NCI-H146 treated with DMSO at 0.1 percent for 48 hours (cell line): ENCODE measurements around the gene LYST.
"Not testable (repeated sequence)": the region's sequence is repeated elsewhere in the genome, so short reads cannot be mapped to it uniquely, and the experiment has no call there.

Experiments used
- DNase-seq: peaks from one replicate; lab custom pipeline; 2025; ENCODE audit not compliant: unreplicated experiment; lab: John Stamatoyannopoulos, UW

LYST gene

DNA sequence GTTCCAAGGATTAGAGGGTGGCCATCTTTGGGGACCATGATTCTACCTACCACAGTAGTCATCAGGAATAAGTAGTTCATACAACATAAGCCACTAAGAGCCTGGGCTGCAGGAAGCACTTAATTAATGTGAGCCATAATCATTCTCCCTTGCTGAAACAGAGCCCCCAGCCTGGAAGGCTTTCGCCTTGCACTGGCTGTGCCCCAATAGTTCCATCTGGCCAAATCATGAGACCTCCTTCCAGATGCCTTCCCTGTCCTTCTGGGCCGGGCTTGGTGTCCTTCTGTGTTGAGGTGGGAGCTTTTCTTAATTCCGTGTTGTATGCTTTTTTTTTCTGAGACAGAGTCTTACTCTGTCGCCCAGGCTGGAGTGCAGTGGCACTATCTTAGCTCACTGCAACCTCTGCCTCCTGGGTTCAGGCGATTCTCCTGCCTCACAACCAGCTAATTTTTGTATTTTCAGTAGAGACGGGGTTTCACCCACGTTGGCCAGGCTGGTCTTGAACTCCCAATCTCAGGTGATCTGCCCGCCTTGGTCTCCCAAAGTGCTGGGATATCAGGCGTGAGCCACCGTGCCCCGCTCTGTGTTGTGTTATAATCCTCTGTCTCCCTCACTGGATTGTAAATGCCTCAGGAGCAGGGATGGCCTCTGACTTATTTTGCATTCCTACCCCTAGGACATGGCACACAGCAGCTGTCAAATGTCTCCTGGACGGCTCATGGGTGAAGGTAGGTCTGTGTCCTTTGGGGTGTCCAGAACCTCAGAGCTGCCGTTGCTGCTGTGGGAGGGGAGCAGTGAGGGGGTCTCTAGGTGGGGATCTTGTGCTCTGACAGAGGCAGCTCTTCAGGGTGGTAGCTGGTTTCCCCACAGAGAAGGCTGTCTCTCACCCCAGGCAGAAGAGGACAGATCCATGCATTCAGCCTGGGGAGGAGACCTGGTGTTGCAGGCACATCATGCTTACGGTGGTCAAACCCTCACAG lies 227.2 kb downstream of the LYST start:
- DNase-seq = no peak

DNA sequence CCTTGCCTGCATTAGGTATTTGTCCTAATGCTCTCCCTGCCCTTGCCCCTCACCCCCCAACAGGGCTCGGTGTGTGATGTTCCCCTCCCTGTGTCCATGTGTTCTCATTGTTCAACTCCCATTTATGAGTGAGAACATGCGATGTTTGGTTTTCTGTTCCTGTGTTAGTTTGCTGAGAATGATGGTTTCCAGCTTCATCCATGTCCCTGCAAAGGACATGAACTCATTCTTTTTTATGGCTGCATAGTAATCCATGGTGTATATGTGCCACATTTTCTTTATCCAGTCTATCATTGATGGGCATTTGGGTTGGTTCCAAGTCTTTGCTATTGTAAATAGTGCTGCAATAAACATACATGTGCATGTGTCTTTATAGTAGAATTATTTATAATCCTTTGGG lies 228.1 kb downstream of the LYST start:
- not testable (repeated sequence) for DNase-seq

DNA sequence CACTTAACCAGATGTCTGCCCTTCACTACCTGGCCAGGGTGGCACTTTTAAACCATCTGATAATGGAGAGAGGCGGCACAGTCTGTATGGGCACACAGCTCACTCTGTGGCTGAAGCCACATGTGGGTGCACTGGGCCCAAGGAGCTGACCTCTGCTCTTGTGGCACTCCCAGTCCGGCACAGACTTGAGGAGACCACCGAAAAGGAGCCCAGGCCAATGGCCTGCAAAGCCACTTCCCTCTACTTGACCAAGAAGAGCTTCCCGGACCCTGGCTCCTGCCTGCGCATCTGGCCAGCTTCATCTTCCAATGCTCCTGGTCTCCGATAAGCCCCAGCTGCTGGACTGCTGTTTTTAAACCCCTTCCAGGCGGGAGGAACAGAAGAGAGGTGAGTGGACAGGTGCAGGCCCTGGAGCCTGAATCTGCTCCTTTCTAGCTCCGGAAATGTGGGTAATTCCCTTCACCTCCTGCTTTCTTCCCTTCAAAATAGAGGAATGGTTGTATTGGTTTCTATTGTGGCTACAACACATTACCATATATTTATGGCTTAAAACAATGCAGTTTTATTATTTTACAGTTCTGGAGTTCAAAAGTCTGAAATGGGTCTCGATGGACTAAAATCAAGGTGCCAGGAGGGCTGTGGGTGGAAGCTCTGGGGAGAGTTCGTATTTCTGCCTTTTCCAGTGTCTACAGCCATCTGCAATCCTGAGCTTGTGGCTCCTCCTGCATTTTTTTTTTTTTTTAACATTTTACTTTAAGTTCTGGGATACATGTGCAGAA lies 228.8 kb downstream of the LYST start:
- no peak for DNase-seq

DNA sequence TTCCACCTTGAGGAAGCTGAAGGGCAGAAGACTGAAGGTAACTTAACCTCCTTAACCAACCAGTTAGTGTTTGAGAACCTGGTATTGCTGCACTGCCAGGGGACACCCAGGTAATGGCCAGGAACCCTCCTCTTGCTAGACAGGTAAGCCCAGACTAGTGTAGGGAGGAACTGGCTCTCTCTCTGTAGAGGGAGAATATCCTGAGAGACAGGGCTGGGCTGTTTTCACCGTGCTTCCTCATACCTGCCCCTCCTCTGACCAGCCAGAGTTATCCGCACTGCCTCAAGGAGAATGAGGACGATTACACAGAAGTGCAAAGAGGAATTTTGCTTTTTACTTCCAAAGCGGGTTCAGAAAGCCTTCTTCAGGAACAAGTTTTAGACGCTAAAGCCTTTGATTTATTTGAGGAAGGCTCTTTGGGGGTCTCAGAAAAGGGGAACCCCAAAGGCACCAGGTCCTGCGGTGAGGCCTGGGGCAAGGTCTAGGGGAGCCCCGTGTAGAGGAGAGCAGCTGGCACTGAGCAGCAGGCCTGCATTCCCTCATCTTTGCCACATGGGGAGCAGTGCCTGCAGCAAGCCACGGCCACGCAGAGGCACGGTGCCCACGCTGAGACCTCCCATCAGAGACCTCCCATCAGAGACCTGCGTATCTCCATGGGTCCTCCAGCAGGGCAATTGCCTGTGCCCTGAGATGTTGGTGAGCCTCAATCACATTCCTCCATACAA lies 230.6 kb downstream of the LYST start:
- no peak for DNase-seq

DNA sequence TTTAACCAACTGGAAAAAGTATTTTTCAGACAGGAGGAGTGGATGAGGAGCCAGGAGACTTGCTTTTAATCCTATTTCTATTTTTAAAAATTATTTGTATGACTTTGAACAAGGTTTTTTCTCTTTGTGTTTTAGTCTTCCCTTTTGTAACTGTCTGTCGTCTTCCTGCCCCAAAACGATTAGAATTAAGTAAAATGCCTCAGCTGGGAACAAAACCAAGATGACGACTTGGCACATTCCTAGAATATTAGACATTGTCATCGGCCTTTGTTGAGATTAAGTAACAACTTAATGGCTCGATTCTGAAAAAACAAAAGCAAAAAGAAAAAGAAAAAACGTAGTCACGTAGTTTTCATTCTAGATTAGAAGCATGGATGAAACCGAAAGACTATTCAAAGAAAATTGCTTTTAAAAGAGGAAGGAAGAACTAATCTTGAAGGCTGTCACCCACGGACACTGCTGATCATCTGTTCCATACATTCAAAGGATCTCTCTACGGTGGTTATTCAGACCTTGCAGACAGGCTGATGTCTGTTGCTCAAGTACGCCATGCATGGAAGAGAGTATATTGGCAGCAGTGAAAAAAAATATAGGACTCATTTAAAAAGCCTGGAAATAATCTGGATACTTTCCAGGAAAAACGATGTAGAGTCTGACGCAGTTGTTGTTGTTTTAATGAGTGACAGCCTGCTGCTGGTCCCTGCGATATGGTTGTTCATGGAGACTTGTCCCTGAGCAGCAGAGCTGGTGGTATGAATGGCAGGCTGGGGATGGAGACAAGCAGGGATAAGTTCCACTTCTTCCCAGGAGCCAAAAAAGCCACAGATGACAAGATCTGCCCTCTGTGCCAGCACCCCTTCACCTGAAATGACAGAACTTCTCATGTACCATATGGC lies 234.0 kb downstream of the LYST start:
- DNase-seq = no peak

DNA sequence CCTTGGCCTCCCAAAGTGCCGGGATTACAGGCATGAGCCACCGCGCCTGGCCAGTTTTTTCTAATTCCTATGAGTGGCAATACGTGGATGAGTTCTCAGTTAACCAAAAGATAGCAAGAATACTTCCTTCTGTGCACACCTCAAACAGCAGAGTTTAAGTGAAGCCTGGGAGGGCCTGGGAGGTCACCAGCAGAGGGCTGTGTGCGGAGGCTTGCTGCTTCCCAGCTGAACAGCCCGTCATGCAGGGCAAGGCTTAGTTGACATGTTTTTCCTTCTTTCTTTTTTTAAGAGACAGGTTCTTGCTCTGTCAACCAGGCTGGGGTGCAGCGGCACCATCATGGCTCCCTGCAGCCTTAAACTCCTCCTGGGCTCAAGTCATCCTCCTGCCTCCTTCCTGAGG lies 234.9 kb downstream of the LYST start:
- no peak for DNase-seq

DNA sequence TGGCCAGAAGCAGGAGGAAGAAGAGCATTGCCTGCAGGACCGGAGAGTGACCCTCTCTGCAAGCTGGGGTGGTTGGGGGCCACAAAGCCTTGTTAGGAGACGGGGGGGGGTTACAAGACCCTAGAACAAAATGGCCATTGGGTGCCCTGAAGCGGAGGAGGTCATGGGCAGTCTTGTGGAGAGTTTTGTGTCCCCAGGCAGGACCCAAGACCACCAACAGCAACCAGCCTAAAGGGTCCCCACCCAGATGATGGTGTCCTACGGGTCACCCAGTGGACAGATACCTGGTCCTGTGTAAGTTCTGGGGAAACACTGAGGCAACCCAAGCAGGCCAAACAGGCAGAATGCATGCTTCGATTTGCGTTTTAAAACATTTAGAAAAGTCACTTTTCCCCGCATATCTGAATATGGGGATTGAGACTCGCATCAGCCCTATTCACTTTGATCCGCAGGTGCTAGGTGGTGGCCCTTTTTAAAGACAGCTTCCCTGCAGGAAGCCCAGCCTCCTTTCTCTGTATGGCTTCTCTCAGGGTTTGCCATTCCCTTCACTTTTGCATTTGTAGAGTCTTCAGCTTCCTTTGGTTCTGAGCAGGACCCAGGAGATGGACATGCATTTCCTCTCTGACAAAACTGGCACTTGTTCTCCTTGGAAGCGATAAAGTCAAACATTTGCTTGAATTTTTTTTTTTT lies 238.2 kb downstream of the LYST start:
- DNase-seq = no peak

DNA sequence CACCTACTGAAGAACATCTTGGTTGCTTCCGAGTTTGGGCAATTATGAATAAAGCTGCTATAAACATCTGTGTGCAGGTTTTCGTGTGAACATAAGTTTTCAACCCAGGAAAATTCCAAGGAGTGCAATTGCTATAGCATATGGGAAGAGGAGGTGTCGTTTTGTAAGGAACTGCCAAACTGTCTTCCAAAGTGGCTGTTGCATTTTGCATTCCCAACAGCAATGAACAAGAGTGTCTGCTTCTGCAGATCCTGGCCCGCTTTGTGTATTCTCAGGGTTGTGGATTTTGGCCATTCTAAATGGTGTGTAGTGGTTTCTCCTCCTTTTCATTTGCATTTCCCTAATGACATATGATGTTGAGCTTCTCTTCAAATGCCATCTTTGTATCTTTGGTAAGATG lies 240.9 kb downstream of the LYST start:
- no peak for DNase-seq

DNA sequence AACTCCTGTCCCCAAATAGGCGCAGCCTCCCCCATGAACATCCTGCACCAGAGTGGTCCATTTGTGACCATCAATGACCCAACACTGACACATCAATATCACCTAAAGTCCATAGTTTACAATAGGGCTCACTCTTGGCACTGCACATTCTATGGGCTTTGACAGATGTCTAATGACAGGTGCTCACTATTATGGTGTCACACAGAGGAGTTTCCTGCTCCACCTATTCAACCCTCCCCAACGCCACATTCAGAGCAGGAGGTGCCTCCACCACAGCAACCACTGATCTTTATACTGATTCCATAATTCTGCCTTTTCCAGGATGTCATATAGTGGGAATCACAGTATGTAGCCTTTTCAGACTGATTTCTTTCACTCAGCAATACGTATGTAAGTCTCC lies 241.4 kb downstream of the LYST start:
- no peak for DNase-seq

DNA sequence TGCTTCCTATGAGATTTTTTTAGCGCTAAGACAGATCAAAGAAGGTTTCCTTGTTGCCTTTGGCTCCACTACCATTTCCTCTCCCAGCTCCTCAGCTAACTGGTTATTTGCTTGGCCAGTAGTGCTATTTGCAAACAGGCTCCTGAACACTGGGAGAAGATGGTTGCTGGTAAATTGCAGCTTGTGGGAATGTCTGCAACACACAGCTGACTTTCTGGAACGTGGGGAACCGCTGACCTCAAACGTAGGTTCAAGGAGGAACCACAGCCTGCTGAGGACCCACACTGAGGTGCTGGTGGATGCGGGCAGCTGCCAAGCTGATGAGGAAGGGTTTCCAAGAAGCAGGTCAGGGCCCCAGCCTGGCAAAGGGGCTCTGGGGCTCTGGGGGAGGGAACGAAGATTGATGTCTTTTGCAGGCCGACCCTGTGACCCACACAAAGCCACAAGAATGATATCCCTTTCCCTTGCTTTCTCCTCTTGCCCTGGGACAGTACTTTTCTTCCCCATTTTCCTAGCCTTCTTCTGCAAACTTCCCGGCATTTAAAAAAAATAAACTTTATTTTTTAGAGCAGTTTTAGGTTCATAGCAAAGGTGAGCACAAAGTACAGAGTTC lies 241.9 kb downstream of the LYST start:
- no peak for DNase-seq

DNA sequence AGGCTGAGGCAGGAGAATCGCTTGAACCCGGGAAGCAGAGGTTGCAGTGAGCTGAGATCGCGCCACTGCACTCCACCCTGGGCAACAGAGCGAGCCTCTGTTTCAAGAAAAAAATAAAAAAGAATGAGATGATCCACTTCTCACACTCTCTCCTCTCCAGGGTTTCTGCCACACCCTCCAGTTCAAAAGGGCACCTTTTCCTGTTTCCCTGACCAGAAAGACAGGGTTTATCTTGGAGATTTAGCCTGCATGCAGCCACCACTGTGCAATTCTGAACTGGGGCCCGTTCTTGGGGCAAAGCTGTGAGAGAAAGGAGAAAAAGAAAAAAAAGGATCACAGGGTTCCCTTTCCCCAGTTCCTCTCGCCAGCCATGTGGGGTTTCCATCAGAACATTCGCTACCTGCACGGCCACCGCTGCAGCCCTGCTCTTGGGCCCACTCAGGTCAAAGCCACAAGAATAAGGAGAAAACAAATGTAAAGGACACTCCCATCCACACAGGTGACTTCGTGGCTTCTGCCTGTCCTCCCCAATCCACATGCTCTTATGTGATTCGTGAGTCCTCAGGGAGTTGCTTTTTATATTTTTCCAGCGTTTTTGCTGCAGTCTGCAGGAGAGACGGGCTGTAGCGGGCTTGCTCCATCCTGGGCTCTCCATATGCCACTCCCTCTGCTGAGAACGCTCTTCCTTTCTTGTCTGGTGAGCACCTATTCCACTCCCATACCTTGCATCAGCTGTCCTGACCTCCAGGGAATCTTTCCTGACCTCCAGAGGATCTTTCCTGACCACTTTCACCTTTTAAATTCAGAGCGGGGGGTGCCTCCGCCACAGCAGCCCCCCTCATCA lies 243.5 kb downstream of the LYST start:
- no peak for DNase-seq

DNA sequence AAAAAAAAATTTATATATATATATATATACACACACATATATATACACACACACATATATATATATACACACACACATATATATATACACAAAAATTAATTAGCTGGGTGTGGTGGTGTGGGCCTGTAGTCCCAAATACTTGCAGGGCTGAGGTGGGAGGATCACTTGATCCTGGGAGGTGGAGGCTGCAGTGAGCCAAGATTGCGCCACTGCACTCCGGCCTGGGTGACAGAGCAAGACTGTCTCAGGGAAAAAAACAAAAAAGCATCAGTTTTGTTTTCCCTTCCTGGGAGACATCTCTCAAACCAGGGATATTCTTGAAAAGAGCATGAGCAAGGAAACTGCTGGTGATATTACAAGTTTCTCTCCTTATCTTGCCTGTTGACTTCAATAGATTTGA lies 247.6 kb downstream of the LYST start:
- not testable (repeated sequence) for DNase-seq

DNA sequence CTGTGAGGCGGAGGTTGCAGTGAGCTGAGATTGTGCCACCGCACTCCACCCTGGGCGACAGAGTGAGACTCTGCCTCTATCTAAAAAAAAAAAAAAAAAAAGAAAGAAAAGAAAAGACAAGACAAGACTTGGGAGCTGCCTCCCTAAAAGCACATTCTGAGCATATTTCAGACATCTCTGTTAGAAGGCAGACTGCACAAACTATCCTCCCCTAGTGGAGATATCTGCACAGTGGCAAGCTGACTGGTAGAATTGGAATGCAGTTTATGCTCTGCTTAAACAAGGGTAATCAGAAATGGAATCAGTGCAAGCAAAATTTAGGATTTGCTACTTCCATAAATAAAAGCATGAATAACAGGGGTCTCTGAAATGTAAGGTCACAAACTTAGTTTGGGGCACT lies 248.9 kb downstream of the LYST start:
- no peak for DNase-seq

DNA sequence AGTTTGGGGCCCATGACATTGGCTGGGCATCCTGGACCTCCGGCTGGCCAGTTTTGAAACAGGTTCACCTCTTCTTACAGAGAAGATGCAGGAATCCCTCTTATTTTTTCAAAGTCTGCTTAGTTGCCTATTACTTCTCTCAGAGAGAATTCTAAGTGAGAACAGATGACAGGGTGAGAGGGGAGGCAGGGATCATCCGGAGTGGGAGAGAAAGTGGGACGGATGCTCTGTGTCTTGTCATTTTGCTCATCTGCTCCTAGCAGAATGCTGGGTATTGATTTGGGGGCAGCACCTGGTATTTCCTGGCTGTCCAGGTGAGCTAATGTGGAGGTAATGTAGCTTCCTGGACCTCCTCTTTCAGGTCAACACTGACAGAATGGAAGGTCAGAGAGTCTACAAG lies 249.6 kb downstream of the LYST start:
- DNase-seq = no peak

DNA sequence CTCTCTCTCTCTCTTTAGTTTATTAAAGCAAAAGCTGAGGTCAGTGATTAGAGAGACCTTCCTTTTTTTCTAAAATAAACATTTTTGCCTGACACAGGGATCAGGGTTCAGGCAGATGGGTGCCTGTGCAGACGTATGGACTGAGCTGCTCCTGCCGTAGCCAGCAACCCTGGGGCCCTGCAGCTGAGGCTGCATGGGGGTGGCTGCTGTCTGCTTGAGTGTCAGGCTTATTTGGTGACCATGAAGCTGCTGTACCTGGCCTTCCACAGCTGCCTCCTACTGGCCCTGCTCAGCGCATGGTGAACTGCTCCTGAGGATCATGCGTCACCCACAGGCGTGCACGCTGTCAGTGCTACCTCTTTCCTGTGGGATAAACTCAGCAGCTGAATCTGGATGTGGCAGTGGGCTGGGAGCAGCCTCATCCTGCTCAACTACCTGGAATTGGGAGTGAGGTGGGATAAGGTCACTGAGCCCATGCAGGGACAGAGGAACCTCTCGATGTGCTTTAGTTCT lies 252.2 kb downstream of the LYST start:
- no peak for DNase-seq

DNA sequence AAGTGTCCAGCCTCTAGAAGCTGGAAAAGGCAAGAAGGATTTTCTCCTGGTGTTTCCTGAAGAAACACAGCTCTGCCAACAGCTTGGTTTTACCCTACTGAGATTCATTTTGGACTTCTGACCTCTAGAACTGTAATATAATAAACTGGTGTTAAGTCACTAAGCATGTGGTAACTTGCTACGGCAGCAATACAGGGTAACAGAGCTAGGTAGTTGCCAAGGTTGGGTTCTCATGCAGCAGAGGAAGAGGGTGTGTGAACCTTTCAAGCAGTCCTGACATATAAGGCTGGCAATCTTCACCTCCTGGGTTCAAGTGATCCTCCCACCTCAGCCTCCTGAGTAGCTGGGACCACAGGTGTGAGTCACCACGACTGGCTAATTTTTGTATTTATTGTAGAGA lies 253.1 kb downstream of the LYST start:
- no peak for DNase-seq

DNA sequence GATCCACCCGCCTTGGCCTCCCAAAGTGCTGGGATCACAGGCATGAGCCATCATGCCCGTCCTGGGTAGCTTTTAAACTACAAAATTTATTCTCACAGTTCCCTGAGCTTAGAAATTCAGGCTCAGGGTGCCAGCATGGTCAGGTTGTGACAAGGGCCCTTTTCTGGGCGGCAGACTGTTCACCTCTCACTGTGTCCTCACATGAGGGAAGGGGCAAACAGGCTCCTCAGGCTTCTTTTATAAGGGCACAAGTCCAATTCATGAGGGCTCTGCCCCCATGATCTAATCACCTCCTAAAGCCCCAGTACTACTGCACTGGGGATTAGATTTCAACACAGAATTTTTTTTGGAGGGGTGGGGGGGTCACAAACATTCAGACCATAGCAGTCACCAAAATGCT lies 253.9 kb downstream of the LYST start:
- DNase-seq = no peak
